ENCODE results near the gene ATXN2L.
A peak's percentile ranks its signal among the peaks of the same experiment; 100 is the strongest.

The ATXN2L gene

DNA sequence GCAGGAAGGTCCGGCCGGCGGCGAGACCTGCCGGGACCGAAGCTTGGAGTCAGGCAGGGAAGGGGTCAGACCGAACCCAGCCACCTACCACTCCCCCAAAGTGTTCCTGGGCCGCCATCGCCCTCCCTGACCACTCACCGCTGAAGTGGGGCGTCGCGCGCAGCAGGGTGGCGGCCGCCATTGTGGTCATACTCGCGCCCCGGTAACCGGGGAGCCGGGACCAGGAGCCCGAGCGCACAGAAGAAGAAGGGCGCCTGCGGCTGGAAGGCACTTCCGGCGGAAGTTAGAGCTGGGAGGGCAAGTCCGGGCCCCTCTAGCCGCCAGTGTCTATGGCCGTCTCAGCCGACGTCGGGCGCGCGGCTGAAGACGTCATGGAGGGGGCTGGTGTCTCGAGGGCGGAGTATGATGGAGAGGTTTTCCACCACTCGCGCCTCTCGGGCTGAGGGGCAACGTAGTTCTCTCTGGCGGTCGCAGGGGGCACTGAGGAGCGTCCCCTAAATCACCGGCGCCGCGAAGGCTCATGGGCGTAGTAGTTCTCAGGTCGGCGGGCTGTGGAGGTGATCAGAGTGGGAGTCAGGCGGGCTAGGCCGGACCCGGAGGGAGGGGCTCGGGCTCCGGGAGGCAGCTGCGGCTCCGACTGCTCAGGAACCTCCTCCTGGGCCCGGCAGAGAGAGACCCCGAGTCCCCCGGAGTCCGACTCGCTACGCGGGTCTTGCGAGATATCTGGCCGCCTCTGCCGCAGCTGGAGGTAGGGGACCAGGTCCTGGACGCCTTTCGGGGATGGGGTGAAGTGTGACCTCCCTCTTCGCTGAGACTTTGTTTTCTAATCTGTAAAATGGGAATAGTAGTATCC is 23.5 kb downstream of the ATXN2L start, which contains the start of gene TUFM (continued):
- TF ChIP-seq PATZ1 (tag by site-specific recombination; IDR thresholded peaks at IDR 0.05) = peak; percentile 94
- TF ChIP-seq, protein P1, sequence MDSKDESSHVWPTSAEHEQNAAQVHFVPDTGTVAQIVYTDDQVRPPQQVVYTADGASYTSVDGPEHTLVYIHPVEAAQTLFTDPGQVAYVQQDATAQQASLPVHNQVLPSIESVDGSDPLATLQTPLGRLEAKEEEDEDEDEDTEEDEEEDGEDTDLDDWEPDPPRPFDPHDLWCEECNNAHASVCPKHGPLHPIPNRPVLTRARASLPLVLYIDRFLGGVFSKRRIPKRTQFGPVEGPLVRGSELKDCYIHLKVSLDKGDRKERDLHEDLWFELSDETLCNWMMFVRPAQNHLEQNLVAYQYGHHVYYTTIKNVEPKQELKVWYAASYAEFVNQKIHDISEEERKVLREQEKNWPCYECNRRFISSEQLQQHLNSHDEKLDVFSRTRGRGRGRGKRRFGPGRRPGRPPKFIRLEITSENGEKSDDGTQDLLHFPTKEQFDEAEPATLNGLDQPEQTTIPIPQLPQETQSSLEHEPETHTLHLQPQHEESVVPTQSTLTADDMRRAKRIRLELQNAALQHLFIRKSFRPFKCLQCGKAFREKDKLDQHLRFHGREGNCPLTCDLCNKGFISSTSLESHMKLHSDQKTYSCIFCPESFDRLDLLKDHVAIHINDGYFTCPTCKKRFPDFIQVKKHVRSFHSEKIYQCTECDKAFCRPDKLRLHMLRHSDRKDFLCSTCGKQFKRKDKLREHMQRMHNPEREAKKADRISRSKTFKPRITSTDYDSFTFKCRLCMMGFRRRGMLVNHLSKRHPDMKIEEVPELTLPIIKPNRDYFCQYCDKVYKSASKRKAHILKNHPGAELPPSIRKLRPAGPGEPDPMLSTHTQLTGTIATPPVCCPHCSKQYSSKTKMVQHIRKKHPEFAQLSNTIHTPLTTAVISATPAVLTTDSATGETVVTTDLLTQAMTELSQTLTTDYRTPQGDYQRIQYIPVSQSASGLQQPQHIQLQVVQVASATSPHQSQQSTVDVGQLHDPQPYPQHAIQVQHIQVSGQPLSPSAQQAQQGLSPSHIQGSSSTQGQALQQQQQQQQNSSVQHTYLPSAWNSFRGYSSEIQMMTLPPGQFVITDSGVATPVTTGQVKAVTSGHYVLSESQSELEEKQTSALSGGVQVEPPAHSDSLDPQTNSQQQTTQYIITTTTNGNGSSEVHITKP (tag by site-specific recombination; IDR thresholded peaks at IDR 0.05) = peak; percentile 63; the same call in 1 of the 2 replicates
- no peak for TF ChIP-seq ZNF555 (tag by site-specific recombination; conservative IDR thresholded peaks at IDR 0.05)
- no peak for TF ChIP-seq ZNF777 (tag by site-specific recombination; IDR thresholded peaks at IDR 0.05; ENCODE audit: borderline replicate concordance)
- TF ChIP-seq ZNF24 (tag by site-specific recombination; IDR thresholded peaks at IDR 0.05) = peak; percentile 80; the same call in 1 of the 2 replicates
- peak; percentile 8; the same call in 1 of the 2 replicates for TF ChIP-seq KLF9 (tag by site-specific recombination; IDR thresholded peaks at IDR 0.05; ENCODE audit: low read depth)
- peak; percentile 81 for TF ChIP-seq KLF8 (tag by site-specific recombination; IDR thresholded peaks at IDR 0.05)
- TF ChIP-seq ZNF174 (tag by site-specific recombination; IDR thresholded peaks at IDR 0.05) = no peak
- TF ChIP-seq, protein P2, sequence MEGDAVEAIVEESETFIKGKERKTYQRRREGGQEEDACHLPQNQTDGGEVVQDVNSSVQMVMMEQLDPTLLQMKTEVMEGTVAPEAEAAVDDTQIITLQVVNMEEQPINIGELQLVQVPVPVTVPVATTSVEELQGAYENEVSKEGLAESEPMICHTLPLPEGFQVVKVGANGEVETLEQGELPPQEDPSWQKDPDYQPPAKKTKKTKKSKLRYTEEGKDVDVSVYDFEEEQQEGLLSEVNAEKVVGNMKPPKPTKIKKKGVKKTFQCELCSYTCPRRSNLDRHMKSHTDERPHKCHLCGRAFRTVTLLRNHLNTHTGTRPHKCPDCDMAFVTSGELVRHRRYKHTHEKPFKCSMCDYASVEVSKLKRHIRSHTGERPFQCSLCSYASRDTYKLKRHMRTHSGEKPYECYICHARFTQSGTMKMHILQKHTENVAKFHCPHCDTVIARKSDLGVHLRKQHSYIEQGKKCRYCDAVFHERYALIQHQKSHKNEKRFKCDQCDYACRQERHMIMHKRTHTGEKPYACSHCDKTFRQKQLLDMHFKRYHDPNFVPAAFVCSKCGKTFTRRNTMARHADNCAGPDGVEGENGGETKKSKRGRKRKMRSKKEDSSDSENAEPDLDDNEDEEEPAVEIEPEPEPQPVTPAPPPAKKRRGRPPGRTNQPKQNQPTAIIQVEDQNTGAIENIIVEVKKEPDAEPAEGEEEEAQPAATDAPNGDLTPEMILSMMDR (tag by site-specific recombination; IDR thresholded peaks at IDR 0.05) = peak; percentile 97
- peak; percentile 73; the same call in 1 of the 2 replicates for TF ChIP-seq ZSCAN30 (tag by site-specific recombination; IDR thresholded peaks at IDR 0.05)
- no peak for TF ChIP-seq ZNF473 (tag by site-specific recombination; IDR thresholded peaks at IDR 0.05)
- TF ChIP-seq MZF1 (tag by site-specific recombination; IDR thresholded peaks at IDR 0.05; ENCODE audit: borderline replicate concordance) = 0 out of 2 replicates have a peak, but pooled peaks have one; percentile 41
- peak; percentile 98 for TF ChIP-seq ZBTB21 (tag by site-specific recombination; IDR thresholded peaks at IDR 0.05)
- TF ChIP-seq ZNF837 (tag by site-specific recombination; IDR thresholded peaks at IDR 0.05) = no peak
- TF ChIP-seq ZNF561 (tag by site-specific recombination; IDR thresholded peaks at IDR 0.05; ENCODE audit: borderline replicate concordance) = peak; percentile 98
- TF ChIP-seq ZNF335 (tag by site-specific recombination; conservative IDR thresholded peaks at IDR 0.05) = peak; percentile 97
- TF ChIP-seq ZNF18 (tag by site-specific recombination; IDR thresholded peaks at IDR 0.05) = peak; percentile 51; the same call in 1 of the 2 replicates
- no peak for TF ChIP-seq ZNF426 (tag by site-specific recombination; IDR thresholded peaks at IDR 0.05)
- TF ChIP-seq ZBTB1 (tag by site-specific recombination; IDR thresholded peaks at IDR 0.05) = no peak
- peak; percentile 94 for TF ChIP-seq YY1 (tag by site-specific recombination; IDR thresholded peaks at IDR 0.05)
- peak; percentile 85 for TF ChIP-seq ZNF610 (tag by site-specific recombination; IDR thresholded peaks at IDR 0.05; ENCODE audit: borderline replicate concordance)
- TF ChIP-seq ZBTB17 (tag by site-specific recombination; IDR thresholded peaks at IDR 0.05) = peak; percentile 93
- TF ChIP-seq ZEB2 (tag by site-specific recombination; IDR thresholded peaks at IDR 0.05) = peak; percentile 96
- 0 out of 2 replicates have a peak, but pooled peaks have one; percentile 13 for TF ChIP-seq ZNF366 (tag by site-specific recombination; conservative IDR thresholded peaks at IDR 0.05)
- TF ChIP-seq, protein P3, sequence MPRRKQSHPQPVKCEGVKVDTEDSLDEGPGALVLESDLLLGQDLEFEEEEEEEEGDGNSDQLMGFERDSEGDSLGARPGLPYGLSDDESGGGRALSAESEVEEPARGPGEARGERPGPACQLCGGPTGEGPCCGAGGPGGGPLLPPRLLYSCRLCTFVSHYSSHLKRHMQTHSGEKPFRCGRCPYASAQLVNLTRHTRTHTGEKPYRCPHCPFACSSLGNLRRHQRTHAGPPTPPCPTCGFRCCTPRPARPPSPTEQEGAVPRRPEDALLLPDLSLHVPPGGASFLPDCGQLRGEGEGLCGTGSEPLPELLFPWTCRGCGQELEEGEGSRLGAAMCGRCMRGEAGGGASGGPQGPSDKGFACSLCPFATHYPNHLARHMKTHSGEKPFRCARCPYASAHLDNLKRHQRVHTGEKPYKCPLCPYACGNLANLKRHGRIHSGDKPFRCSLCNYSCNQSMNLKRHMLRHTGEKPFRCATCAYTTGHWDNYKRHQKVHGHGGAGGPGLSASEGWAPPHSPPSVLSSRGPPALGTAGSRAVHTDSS (tag by site-specific recombination; IDR thresholded peaks at IDR 0.05) = no peak
- TF ChIP-seq ZNF146 (tag by site-specific recombination; IDR thresholded peaks at IDR 0.05) = 0 out of 2 replicates have a peak, but pooled peaks have one; percentile 21
- 0 out of 2 replicates have a peak, but pooled peaks have one; percentile 14 for TF ChIP-seq KLF1 (tag by site-specific recombination; IDR thresholded peaks at IDR 0.05)
- 0 out of 2 replicates have a peak, but pooled peaks have one; percentile 24 for TF ChIP-seq ZSCAN23 (tag by site-specific recombination; IDR thresholded peaks at IDR 0.05)
- no peak for TF ChIP-seq ZNF785 (tag by site-specific recombination; IDR thresholded peaks at IDR 0.05)
